NT2/D1 (cell line): Measurements from ENCODE around the gene PVALB.

Source experiments
- DNase-seq: peaks from one replicate; pipeline ENCODE4 v3.0.0-alpha.2; 2011; ENCODE audit warnings: low read depth, low spot score
- H3K27me3 ChIP-seq: 2 replicates; pipeline ENCODE4 v1.6.0; 2011; ENCODE audit warnings: mild to moderate bottlenecking; ENCODE audit not compliant: insufficient read length, insufficient read depth
- H3K36me3 ChIP-seq: 2 replicates; pipeline ENCODE4 v1.6.1; 2011; ENCODE audit warnings: mild to moderate bottlenecking, low read length, mixed read lengths; ENCODE audit not compliant: insufficient read depth, insufficient read length
- H3K4me1 ChIP-seq: 2 replicates; pipeline ENCODE4 v1.5.1; 2011; ENCODE audit not compliant: insufficient read depth, insufficient read length
- H3K4me3 ChIP-seq: 2 replicates; pipeline ENCODE4 v1.5.1; 2011; ENCODE audit warnings: low read depth; ENCODE audit not compliant: insufficient read length
- H3K9ac ChIP-seq: 2 replicates; pipeline ENCODE4 v1.6.0; 2011; ENCODE audit warnings: low read depth; ENCODE audit not compliant: insufficient read length
- H3K9me3 ChIP-seq: 2 replicates; pipeline ENCODE4 v1.5.1; 2011; ENCODE audit warnings: mild to moderate bottlenecking, low read length; ENCODE audit not compliant: insufficient read depth
- SUZ12 ChIP-seq: IDR thresholded peaks from 2 replicates; pipeline ENCODE4 v1.6.1; 2011; ENCODE audit not compliant: insufficient read length, insufficient read depth; ENCODE audit errors: extremely low read depth
- YY1 ChIP-seq: IDR thresholded peaks from 2 replicates; pipeline ENCODE4 v1.6.1; 2011; ENCODE audit not compliant: insufficient read length, insufficient read depth
- ZNF274 ChIP-seq: IDR thresholded peaks from 2 replicates; pipeline ENCODE4 v1.6.1; 2011; ENCODE audit warnings: mild to moderate bottlenecking, low read depth, low read length

The PVALB gene

GRCh38 chr22:36781656-36782627, 34.9 kb downstream of the PVALB start:
- Histone ChIP-seq H3K4me1 (peaks cover 6% of the 10 kb centered on the region), H3K9ac (no peak overlapping the region), H3K9me3 (peaks cover 32% of the 10 kb centered on the region), H3K36me3 (no peaks in the 10 kb centered on the region), H3K4me3 (no peak overlapping the region), H3K27me3 (peaks cover 9% of the 10 kb centered on the region)
- peak; percentile 65 for DNase-seq
- TF ChIP-seq SUZ12 = no peak

- Histone ChIP-seq H3K9me3 (peaks cover 34% of the 10 kb centered on the region), H3K36me3 (no peaks in the 10 kb centered on the region), H3K9ac (no peak overlapping the region), H3K4me1 (peaks cover 4% of the 10 kb centered on the region), H3K27me3 (peaks cover 9% of the 10 kb centered on the region), H3K4me3 (no peak overlapping the region)
- DNase-seq = no peak
- TF ChIP-seq YY1 (no peak), ZNF274 (no peak), SUZ12 (no peak)
Observed at GRCh38 chr22:36778020-36778419, 38.8 kb downstream of the PVALB start.

GRCh38 chr22:36776722-36777121, 40.1 kb downstream of the PVALB start:
- H3K36me3 ChIP-seq = peaks cover 3% of the 10 kb centered on the region
- H3K9me3 ChIP-seq = peaks cover 34% of the 10 kb centered on the region
- H3K4me1 ChIP-seq = peaks cover 2% of the 10 kb centered on the region
- H3K9ac ChIP-seq = peak overlapping the region; percentile 62
- DNase-seq = no peak
- H3K27me3 ChIP-seq = peaks cover 7% of the 10 kb centered on the region
- peak overlapping the region; percentile 13 for H3K4me3 ChIP-seq
- TF ChIP-seq ZNF274 (no peak), SUZ12 (no peak), YY1 (no peak)

- Histone ChIP-seq H3K27me3 (peaks cover 7% of the 10 kb centered on the region), H3K9me3 (peaks cover 34% of the 10 kb centered on the region), H3K36me3 (peaks cover 3% of the 10 kb centered on the region), H3K4me1 (peaks cover 2% of the 10 kb centered on the region), H3K4me3 (peak within 1 kb of the TSS; percentile 64), H3K9ac (peak within 1 kb of the TSS; percentile 85)
- peak; percentile 97 for DNase-seq
- TF ChIP-seq ZNF274 = no peak
- TF ChIP-seq SUZ12 = no peak
- TF ChIP-seq YY1 = no peak
Observed at GRCh38 chr22:36775964-36776669, 40.7 kb downstream of the PVALB start, which contains the start of gene IFT27. TSS of gene IFT27 (minus strand) at chr22:36776119. CDS start at chr22:36775707, 412 bp downstream.

- Histone ChIP-seq H3K9ac (peak overlapping the region; percentile 85), H3K27me3 (peaks cover 7% of the 10 kb centered on the region), H3K36me3 (peaks cover 3% of the 10 kb centered on the region), H3K4me1 (peaks cover 6% of the 10 kb centered on the region), H3K9me3 (peaks cover 34% of the 10 kb centered on the region), H3K4me3 (peak overlapping the region; percentile 64)
- DNase-seq = no peak
- TF ChIP-seq YY1 = no peak
- no peak for TF ChIP-seq ZNF274
Observed at GRCh38 chr22:36775586-36775963, 41.3 kb downstream of the PVALB start.

- Histone ChIP-seq H3K9ac (no peak overlapping the region), H3K4me3 (no peak overlapping the region), H3K4me1 (peaks cover 6% of the 10 kb centered on the region), H3K27me3 (peaks cover 7% of the 10 kb centered on the region), H3K36me3 (peaks cover 3% of the 10 kb centered on the region), H3K9me3 (peaks cover 22% of the 10 kb centered on the region)
- TF ChIP-seq SUZ12 (no peak), YY1 (no peak), ZNF274 (no peak)
- no peak for DNase-seq
Observed at GRCh38 chr22:36773935-36774334, 42.9 kb downstream of the PVALB start.

GRCh38 chr22:36772451-36772850, 44.4 kb downstream of the PVALB start:
- Histone ChIP-seq H3K9me3 (peaks cover 7% of the 10 kb centered on the region; the same call in 1 of the 2 replicates), H3K9ac (no peak overlapping the region), H3K36me3 (peaks cover 3% of the 10 kb centered on the region), H3K27me3 (peaks cover 3% of the 10 kb centered on the region), H3K4me1 (peaks cover 6% of the 10 kb centered on the region), H3K4me3 (no peak overlapping the region)
- TF ChIP-seq SUZ12 = no peak
- no peak for TF ChIP-seq ZNF274
- no peak for TF ChIP-seq YY1
- no peak for DNase-seq
